Measurements from ENCODE around the gene MLN. TPM values are rescaled to one million over a fixed set of nuclear protein-coding genes. Genes with fewer than 3 reads are reported as not detected.

Gene MLN
- total RNA-seq, 3 donors from 2014 or later = not detected

GRCh38 chr6:33808641-33809180 lies 4.9 kb upstream of the MLN start:
- peaks cover 0 to 13% of the 10 kb centered on the region in 2 donors for H3K27me3 ChIP-seq
- no peaks in the 10 kb centered on the region for H3K9me3 ChIP-seq
- no peak overlapping the region for H3K27ac ChIP-seq
- DNase-seq (ENCODE audit: low spot score in 2 of 2) = no peak
- TF ChIP-seq POLR2AphosphoS5 (IDR thresholded peaks at IDR 0.05) (no peak), POLR2A (IDR thresholded peaks at IDR 0.05) (no peak), CTCF (IDR thresholded peaks at IDR 0.05) (no peak)
- intact Hi-C loops (cut with DNase I; ENCODE audit: low total_unique reads) = no loop called here
- H3K36me3 ChIP-seq = no peaks in the 10 kb centered on the region
- H3K4me1 ChIP-seq = no peaks in the 10 kb centered on the region
- no peak overlapping the region for H3K4me3 ChIP-seq

GRCh38 chr6:33807606-33808005 lies 3.8 kb upstream of the MLN start:
- no peak for DNase-seq (ENCODE audit: low spot score in 2 of 2)
- H3K27ac ChIP-seq = no peak overlapping the region
- intact Hi-C loops (cut with DNase I; ENCODE audit: low total_unique reads) = no loop called here
- H3K4me3 ChIP-seq = no peak overlapping the region
- H3K36me3 ChIP-seq = no peaks in the 10 kb centered on the region
- no peaks in the 10 kb centered on the region for H3K4me1 ChIP-seq
- no peak for TF ChIP-seq POLR2A (IDR thresholded peaks at IDR 0.05)
- no peak for TF ChIP-seq POLR2AphosphoS5 (IDR thresholded peaks at IDR 0.05)
- no peak for TF ChIP-seq CTCF (IDR thresholded peaks at IDR 0.05)
- peaks cover 0 to 9% of the 10 kb centered on the region in 2 donors for H3K27me3 ChIP-seq
- no peaks in the 10 kb centered on the region for H3K9me3 ChIP-seq

DNA sequence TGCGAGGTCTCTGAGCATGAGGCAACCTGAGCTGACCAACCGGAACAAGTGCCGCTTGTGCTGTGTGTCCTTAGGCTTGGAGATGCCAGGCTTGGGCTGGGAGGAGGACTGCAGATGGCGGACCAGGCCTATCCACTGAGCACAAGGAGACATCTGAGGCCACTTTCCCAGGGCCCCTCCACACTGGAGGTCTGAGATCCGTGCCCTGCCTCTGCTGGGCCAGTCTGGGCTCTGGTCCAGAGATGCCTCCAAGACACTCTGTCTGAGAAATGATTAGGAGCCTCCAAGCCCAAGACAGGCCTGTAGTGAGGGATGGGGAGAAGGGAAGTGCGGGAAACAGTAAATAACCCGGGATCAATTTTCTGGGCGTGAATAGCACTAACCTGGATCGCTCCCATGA lies 3.0 kb upstream of the MLN start:
- no peak for DNase-seq (ENCODE audit: low spot score in 2 of 2)
- no peak overlapping the region for H3K4me3 ChIP-seq
- no peaks in the 10 kb centered on the region for H3K36me3 ChIP-seq
- H3K4me1 ChIP-seq = no peaks in the 10 kb centered on the region
- H3K9me3 ChIP-seq = no peaks in the 10 kb centered on the region
- intact Hi-C loops (cut with DNase I; ENCODE audit: low total_unique reads) = no loop called here
- no peak for TF ChIP-seq CTCF (IDR thresholded peaks at IDR 0.05)
- no peak for TF ChIP-seq POLR2A (IDR thresholded peaks at IDR 0.05)
- no peak for TF ChIP-seq POLR2AphosphoS5 (IDR thresholded peaks at IDR 0.05)
- no peak overlapping the region for H3K27ac ChIP-seq
- H3K27me3 ChIP-seq = peaks cover 0 to 12% of the 10 kb centered on the region in 2 donors

- no peak for TF ChIP-seq CTCF (IDR thresholded peaks at IDR 0.05)
- TF ChIP-seq POLR2AphosphoS5 (IDR thresholded peaks at IDR 0.05) = no peak
- TF ChIP-seq POLR2A (IDR thresholded peaks at IDR 0.05) = no peak
- Histone ChIP-seq H3K9me3 (no peaks in the 10 kb centered on the region), H3K4me1 (no peaks in the 10 kb centered on the region), H3K27me3 (peaks cover 0 to 18% of the 10 kb centered on the region in 2 donors), H3K36me3 (no peaks in the 10 kb centered on the region), H3K27ac (no peak overlapping the region), H3K4me3 (no peak overlapping the region)
- intact Hi-C loops (cut with DNase I; ENCODE audit: low total_unique reads) = no loop called here
- no peak for DNase-seq (ENCODE audit: low spot score in 2 of 2)
These were observed 1.4 kb downstream of the MLN start for GRCh38 chr6:33802186-33802958.

DNA sequence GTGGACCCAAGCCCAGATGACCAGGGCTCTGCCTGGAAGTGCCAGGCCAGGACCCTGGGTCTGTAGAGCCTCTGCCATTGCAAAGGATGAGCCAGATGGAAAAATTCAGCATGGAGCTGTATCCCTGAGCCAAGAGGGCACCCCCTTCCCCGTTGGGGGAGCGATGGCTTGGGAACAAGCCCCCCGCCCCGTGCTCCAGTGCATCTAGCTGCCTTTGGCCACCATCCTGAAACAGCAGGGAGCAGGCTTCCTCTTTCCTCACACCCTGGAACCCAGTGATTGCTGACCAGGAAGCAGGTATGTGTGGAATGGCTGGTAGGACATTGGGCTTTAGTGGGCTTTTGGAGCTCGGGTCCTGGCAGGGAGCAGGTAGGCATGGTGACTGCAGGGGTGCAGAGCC lies 2.2 kb downstream of the MLN start:
- no peaks in the 10 kb centered on the region for H3K9me3 ChIP-seq
- intact Hi-C loops (cut with DNase I; ENCODE audit: low total_unique reads) = no loop called here
- no peak overlapping the region for H3K4me3 ChIP-seq
- DNase-seq (ENCODE audit: low spot score in 2 of 2) = no peak
- no peaks in the 10 kb centered on the region for H3K4me1 ChIP-seq
- H3K27me3 ChIP-seq = peaks cover 0 to 12% of the 10 kb centered on the region in 2 donors
- no peak for TF ChIP-seq POLR2AphosphoS5 (IDR thresholded peaks at IDR 0.05)
- no peak for TF ChIP-seq CTCF (IDR thresholded peaks at IDR 0.05)
- no peak for TF ChIP-seq POLR2A (IDR thresholded peaks at IDR 0.05)
- no peaks in the 10 kb centered on the region for H3K36me3 ChIP-seq
- H3K27ac ChIP-seq = no peak overlapping the region
